ENCODE measurements around the gene CEND1. TPM values are rescaled to one million over a fixed set of nuclear protein-coding genes. Genes with fewer than 3 reads are reported as not detected.

The CEND1 gene
- total and polyA plus RNA-seq, 2 donors (not counting 3 experiments of a cell fraction or from before 2014, with no cell fraction given): 0.15 to 0.40 TPM

GRCh38 chr11:788009-788640 lies 1.8 kb downstream of the CEND1 start:
- Histone ChIP-seq H3K9me1 (replicated peaks; ENCODE audit: control insufficient read depth, extremely low read depth, insufficient read depth, low read length) (no peaks in the 10 kb centered on the region), H3K27me3 (ENCODE audit: control insufficient read depth in 2 of 2, insufficient read depth in 2 of 2, low read length in 2 of 2) (no peaks in the 10 kb centered on the region), H3K36me3 (ENCODE audit: control insufficient read depth in 2 of 2, extremely low read depth in 1 of 2, insufficient read depth in 2 of 2, low read length in 2 of 2) (no peaks in the 10 kb centered on the region), H3K27ac (ENCODE audit: insufficient read depth, low read depth, low read length) (no peak overlapping the region), H3K4me1 (ENCODE audit: control insufficient read depth, extremely low read depth, insufficient read depth, low read length) (no peaks in the 10 kb centered on the region), H3K9ac (replicated peaks; ENCODE audit: extremely low read depth, insufficient read depth, low read length) (no peak overlapping the region), H3K4me2 (ENCODE audit: insufficient read depth, low read length) (no peak overlapping the region), H3K4me3 (replicated peaks in 1 of 3; ENCODE audit: insufficient read depth in 1 of 3, low read depth in 1 of 3, low read length in 3 of 3) (no peak overlapping the region), H2AFZ (ENCODE audit: low read depth, low read length) (no peak overlapping the region), H3K79me2 (ENCODE audit: control insufficient read depth, insufficient read depth, low read length) (no peaks in the 10 kb centered on the region), H4K20me1 (replicated peaks; ENCODE audit: control insufficient read depth, extremely low read depth, insufficient read depth, low read length) (no peaks in the 10 kb centered on the region), H3K9me3 (replicated peaks; ENCODE audit: control insufficient read depth, insufficient read depth, low read length) (no peaks in the 10 kb centered on the region)
- ChIA-PET POLR2A (no interaction called here), CTCF (no interaction called here)
- BruUV-seq (replicated peaks): no TSS peak
- FAIRE-seq: no peak
- DNase-seq (ENCODE audit: low read depth, low spot score): no peak
- TF ChIP-seq MYC (IDR thresholded peaks at IDR 0.05; ENCODE audit: low read depth, low read length): no peak
- no peak for TF ChIP-seq POLR2A (IDR thresholded peaks at IDR 0.05; ENCODE audit: low read depth, low read length)
- TF ChIP-seq CTCF (IDR thresholded peaks at IDR 0.05; ENCODE audit: extremely low read depth in 1 of 2, insufficient read depth in 1 of 2, low read depth in 1 of 2, low read length in 2 of 2): peak in 1 of 2 donors; percentile 23
- TF ChIP-seq JUN (IDR thresholded peaks at IDR 0.05; ENCODE audit: borderline replicate concordance, insufficient read depth, insufficient read length, low read depth): no peak
- TF ChIP-seq EZH2 (IDR thresholded peaks at IDR 0.05; ENCODE audit: borderline replicate concordance, low read depth, low read length, severe bottlenecking): no peak
- dilution Hi-C loops (cut with MboI; ENCODE audit: extremely low pct_ligation_motif_present, low sequenced_read_pairs): no loop called here
- intact Hi-C loops (cut with micrococcal nuclease): no loop called here

DNA sequence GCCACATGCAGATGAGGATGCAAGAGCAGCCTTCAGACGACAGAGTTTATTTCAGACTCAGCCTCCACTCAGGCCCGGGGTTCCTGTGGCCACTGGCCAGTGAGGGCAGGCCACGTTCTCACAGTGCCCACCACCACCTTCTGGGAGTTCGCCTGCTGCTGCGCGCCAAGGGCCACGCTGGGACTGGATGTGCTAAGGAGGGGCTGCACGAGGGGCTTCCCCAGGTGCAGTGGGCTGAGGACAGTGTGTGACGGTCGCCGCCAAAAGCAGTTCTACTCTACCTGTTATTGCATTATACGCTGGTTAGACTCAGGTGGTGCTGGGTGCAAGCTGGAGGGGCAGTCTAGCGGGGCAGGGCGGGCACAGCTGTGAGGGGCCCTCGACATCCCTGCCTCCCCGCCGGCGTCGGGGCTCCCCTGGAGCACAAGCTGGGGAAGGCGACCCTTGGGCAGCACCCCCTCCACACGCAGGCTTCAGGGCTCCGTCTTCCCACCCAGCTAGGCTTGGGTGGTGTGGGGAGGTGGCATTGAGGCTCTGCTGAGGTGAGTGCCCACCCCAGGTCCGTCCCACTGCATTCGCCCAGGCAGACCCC lies 2.7 kb downstream of the CEND1 start:
- Histone ChIP-seq H3K79me2 (ENCODE audit: control insufficient read depth, insufficient read depth, low read length) (no peaks in the 10 kb centered on the region), H3K9me3 (replicated peaks; ENCODE audit: control insufficient read depth, insufficient read depth, low read length) (no peaks in the 10 kb centered on the region), H4K20me1 (replicated peaks; ENCODE audit: control insufficient read depth, extremely low read depth, insufficient read depth, low read length) (no peaks in the 10 kb centered on the region), H3K27me3 (ENCODE audit: control insufficient read depth in 2 of 2, insufficient read depth in 2 of 2, low read length in 2 of 2) (no peaks in the 10 kb centered on the region), H3K4me3 (replicated peaks in 1 of 3; ENCODE audit: insufficient read depth in 1 of 3, low read depth in 1 of 3, low read length in 3 of 3) (no peak overlapping the region), H3K4me1 (ENCODE audit: control insufficient read depth, extremely low read depth, insufficient read depth, low read length) (no peaks in the 10 kb centered on the region), H2AFZ (ENCODE audit: low read depth, low read length) (no peak overlapping the region), H3K9me1 (replicated peaks; ENCODE audit: control insufficient read depth, extremely low read depth, insufficient read depth, low read length) (no peaks in the 10 kb centered on the region), H3K36me3 (ENCODE audit: control insufficient read depth in 2 of 2, extremely low read depth in 1 of 2, insufficient read depth in 2 of 2, low read length in 2 of 2) (no peaks in the 10 kb centered on the region), H3K4me2 (ENCODE audit: insufficient read depth, low read length) (no peak overlapping the region), H3K9ac (replicated peaks; ENCODE audit: extremely low read depth, insufficient read depth, low read length) (no peak overlapping the region), H3K27ac (ENCODE audit: insufficient read depth, low read depth, low read length) (no peak overlapping the region)
- dilution Hi-C loops (cut with MboI; ENCODE audit: extremely low pct_ligation_motif_present, low sequenced_read_pairs) (no loop called here), intact Hi-C loops (cut with micrococcal nuclease) (no loop called here)
- no TSS peak for BruUV-seq (replicated peaks)
- POLR2A ChIA-PET: no interaction called here
- DNase-seq (ENCODE audit: low read depth, low spot score) (no peak), FAIRE-seq (no peak)
- CTCF ChIA-PET: no interaction called here
- TF ChIP-seq EZH2 (IDR thresholded peaks at IDR 0.05; ENCODE audit: borderline replicate concordance, low read depth, low read length, severe bottlenecking): no peak
- TF ChIP-seq JUN (IDR thresholded peaks at IDR 0.05; ENCODE audit: borderline replicate concordance, insufficient read depth, insufficient read length, low read depth): no peak
- no peak for TF ChIP-seq FOS (IDR thresholded peaks at IDR 0.05; ENCODE audit: borderline replicate concordance, insufficient read depth, low read length)
- no peak for TF ChIP-seq MYC (IDR thresholded peaks at IDR 0.05; ENCODE audit: low read depth, low read length)
- TF ChIP-seq POLR2AphosphoS5 (IDR thresholded peaks at IDR 0.05; ENCODE audit: insufficient read depth, low read depth, low read length): no peak
- TF ChIP-seq, protein P1, sequence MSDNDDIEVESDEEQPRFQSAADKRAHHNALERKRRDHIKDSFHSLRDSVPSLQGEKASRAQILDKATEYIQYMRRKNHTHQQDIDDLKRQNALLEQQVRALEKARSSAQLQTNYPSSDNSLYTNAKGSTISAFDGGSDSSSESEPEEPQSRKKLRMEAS (IDR thresholded peaks at IDR 0.05; ENCODE audit: insufficient read depth, insufficient read length): no peak
- TF ChIP-seq CTCF (IDR thresholded peaks at IDR 0.05; ENCODE audit: extremely low read depth in 1 of 2, insufficient read depth in 1 of 2, low read depth in 1 of 2, low read length in 2 of 2): no peak
- TF ChIP-seq GATA2 (IDR thresholded peaks at IDR 0.05; ENCODE audit: insufficient read depth, insufficient read length, low read depth, low read length): no peak
